ENCODE data around the gene MNX1.

Gene MNX1

GRCh38 chr7:156969972-156970420 lies 40.5 kb downstream of the MNX1 start:
- no peak for DNase-seq (ENCODE audit: low read depth)

- no peak for DNase-seq (ENCODE audit: low read depth)
Measured at GRCh38 chr7:156968183-156968582, 42.3 kb downstream of the MNX1 start.

GRCh38 chr7:156966387-156966786 lies 44.1 kb downstream of the MNX1 start:
- no peak for DNase-seq (ENCODE audit: low read depth)

DNA sequence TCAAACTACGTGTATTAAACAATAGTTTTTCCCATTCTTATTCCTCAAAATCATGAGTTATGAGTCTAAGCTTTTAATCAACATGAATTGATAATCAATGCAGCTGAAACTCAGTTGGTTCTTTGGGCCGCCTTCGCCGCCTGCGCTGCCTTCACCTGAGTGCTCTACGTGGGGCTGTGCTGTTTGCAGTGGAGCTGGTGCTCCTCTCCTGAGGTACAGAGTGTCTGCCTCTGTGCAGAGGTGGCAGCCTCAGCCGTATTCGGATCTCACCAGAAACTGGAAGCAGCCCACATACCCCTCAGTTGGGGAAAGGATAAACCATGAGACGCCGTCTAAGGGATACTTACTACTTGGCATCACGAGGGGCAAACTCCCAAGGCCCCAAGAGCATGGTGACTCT lies 45.5 kb downstream of the MNX1 start:
- DNase-seq (ENCODE audit: low read depth) = no peak

DNA sequence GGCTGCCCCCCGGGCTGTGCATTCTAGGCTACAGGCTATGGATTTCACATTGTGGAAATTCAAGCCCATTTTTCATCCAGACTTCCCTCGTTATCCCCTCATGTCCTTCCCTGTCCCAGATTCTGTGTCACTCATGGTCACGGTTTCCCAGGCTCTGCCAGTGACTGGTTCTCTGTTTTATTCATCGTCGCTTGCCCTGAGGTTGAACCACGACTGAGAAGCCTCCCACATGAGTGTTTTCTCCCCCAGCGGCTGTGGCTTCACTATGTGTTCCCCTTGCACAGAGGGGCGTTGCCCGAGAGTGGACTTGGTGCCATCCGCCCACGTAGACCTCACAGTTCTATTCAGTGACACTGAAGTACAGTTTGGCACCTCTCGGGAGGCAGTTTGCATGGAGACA lies 47.0 kb downstream of the MNX1 start:
- DNase-seq (ENCODE audit: low read depth) = no peak

DNA sequence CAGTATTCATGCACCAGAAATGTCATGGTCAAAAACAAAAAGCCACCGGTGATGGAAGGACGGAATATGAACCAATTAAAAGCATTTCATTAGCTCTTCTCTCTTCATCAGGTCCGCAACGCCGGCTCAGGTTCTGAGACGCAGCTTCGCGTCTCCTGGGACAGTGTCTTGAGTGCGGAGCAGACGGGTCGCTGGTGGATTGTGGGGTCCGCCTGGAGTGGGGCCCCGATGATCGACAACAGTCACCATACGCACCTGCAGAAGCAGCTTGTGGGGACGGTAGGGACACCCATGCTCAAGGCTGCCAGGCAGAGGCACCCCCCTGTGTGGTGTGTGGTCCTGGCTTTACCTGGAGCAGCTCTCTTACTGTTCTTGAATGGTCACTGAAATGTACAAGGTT lies 47.6 kb downstream of the MNX1 start:
- DNase-seq (ENCODE audit: low read depth) = no peak

DNA sequence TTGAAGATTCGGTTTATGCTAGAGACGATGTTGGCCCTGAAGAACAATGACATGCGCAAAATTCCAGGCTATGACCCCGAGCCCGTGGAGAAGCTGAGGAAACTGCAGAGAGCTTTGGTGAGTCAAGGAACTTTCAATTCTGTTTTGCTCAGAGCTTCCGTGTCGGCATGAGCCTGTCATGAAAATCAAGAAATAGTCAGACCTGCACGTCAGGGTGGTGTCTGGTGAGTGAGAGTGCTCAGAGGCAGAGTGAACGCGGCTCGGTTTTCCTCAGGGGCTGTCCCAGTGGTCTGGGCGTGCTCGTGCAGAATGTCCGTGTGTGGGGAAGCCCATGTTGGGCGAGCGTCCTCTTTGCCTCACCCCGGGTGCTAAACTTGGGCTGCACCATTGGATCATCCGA lies 48.3 kb downstream of the MNX1 start:
- DNase-seq (ENCODE audit: low read depth) = no peak

GRCh38 chr7:156956727-156957126 lies 53.7 kb downstream of the MNX1 start:
- DNase-seq (ENCODE audit: low read depth) = no peak

GRCh38 chr7:156954941-156955340 lies 55.5 kb downstream of the MNX1 start:
- DNase-seq (ENCODE audit: low read depth) = no peak

Measured in HS-5 (cell line).